ENCODE data around the gene TBC1D5.
A peak's percentile ranks its signal among the peaks of the same experiment; 100 is the strongest.

Gene TBC1D5

GRCh38 chr3:17111586-17111985, 630.8 kb downstream of the TBC1D5 start:
- TF ChIP-seq CTCF (IDR thresholded peaks at IDR 0.05; ENCODE audit: insufficient read depth, low read depth, low read length, missing control alignments), result no peak
- no peak for DNase-seq (ENCODE audit: low read depth)
- no peak overlapping the region for H3K4me3 ChIP-seq (ENCODE audit: low read depth, low read length)

GRCh38 chr3:17110660-17111396, 631.6 kb downstream of the TBC1D5 start:
- DNase-seq (ENCODE audit: low read depth), result peak; percentile 47
- no peak for TF ChIP-seq CTCF (IDR thresholded peaks at IDR 0.05; ENCODE audit: insufficient read depth, low read depth, low read length, missing control alignments)
- H3K4me3 ChIP-seq (ENCODE audit: low read depth, low read length), result no peak overlapping the region

Data from GM12865 (cell line).